Ramos (cell line): Measurements from ENCODE around the gene STK24.

Experiments used
- in situ Hi-C: fragments of 300-500 bp; cut with MboI; formaldehyde crosslinking; loops from one replicate; pipeline ENCODE4 v1.14.3; 2022; ENCODE audit warnings: low sequenced_read_pairs; ENCODE audit not compliant: unreplicated experiment

The STK24 gene

DNA sequence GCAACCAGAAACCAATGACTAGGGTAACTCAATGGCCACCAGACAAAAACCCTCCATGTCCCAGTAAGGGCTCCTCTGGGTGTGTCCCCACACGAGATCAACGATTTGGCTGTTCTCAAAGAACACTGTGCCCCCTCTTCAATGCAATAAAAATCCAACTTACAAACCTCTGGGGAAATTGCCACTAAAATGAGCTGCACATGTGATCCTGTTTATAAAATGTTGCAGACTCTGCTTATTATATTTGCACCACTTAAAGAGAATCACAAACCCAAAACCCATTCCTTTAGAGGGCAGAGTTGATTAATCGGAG, 80.5 kb downstream of the STK24 start:
- in situ Hi-C loops: no loop called here

DNA sequence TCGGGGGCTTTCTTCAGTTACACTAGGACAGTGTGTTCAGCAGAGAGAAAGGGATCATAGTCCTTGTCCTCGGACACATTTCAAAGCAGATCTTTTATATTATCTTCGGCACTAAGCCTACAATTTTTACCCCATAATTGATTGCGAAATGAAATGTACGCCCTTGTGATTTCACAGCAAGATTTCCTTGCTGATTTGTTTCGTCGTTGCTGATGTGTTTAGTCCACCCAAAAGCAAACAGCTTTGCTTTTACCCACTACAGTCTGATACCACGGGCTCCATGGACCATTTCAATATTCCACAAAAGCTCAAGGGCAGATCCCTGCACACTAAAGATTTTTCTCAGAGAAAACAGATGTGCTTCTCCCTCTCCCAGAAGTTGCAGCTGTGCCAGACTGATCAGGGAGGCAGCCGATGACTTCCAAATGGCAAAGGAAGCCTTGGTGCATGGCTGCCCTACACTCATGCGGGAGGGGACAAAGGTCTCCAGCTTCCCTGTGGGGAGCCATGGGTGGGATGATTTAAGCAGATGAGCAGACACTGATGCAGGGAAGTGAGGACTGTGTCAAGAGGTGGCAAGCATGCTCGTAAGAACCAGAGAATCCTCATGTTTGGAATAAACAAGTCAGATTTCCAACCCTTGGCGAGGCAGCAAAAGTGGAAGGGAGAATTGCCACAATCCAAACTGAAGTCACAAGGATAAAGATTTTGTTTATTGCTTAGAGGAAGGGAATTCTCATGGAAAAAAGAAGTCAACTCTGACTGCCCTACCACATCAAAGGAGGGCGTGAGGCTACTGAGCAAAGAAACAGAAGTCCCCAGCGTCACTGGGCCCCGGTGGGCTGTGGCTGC, 81.1 kb downstream of the STK24 start:
- in situ Hi-C loops: no loop called here

DNA sequence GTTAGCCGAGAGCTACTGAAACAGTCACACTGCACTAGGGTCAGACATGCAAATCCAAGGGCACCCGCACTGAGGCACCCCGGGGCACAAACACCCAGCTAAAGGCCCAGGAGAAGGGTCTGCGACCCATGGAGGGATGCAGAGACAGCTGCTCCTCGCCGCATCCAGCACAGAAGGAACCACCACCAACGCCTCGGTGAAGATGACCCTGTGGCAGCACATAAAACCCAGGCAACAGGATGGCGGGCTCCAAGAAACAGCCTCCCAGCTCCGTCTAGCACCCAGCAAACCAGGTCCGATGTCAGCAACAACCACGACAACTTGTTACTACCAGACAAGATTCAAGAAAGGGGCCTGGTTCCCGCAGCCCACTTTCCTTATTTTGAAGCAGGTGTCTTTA, 82.1 kb downstream of the STK24 start:
- in situ Hi-C loops: no loop called here

DNA sequence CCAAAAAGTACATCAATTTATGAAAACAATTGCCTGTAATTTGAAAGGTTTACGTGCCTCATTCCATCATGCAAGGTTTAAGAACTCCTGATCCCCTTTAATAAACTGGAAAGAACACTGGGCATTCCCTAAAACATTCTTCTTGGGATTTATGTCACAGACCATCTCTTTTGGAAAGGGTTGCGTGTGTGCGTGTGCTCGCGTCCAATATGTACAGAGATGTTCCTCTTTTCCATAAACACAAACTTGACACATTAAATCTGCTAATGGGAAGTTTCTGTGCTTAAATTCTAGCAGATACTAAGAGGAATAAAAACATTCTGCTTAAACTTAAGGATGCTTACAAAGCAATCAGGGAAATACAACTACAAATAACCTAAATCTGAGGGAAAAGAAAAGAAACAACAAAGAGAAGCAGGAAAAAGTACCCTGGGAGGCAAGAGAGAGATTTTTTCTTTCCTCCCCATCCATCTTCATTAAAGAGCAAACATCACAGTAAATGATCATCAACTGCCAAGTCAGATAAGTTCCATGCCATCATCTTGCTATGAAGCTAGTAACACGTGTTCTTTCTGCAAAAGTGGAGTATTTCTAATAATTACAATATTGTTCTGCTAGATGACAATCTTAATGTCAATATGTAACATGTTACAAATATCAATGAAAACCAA, 83.7 kb downstream of the STK24 start:
- in situ Hi-C loops: no loop called here

DNA sequence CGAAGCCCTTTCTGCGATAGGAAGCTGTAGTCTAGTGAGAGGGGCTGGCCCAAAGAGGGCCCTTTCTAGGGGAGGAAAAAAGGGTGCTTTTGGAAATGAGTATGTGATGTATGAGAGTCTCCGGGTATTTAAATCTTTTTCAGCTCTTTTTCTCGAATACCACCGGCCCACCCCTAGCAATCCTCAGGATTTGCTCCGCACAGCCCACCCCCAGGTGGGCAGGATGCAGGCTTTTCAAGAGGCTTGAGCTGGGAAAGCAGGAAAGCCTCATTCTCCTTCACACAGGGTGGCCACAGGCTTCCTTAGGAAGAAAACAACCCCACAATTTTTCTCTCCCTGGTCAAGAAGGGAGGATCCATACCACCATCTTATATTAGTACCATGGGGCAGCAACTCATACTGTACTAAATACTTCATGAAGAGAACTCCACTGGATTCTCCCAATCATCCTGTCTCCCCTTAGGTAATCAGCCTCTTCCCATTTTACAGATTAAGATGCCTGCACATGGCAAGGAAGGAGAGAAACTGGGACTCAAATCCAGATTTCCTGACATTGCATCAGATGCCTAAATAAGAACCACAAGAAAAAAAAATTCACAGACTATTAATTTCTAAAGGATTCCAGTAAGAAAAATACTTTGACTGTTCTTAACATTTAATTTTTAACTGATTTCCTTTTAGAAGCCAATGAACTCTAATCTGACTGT, 84.4 kb downstream of the STK24 start:
- in situ Hi-C loops: no loop called here

DNA sequence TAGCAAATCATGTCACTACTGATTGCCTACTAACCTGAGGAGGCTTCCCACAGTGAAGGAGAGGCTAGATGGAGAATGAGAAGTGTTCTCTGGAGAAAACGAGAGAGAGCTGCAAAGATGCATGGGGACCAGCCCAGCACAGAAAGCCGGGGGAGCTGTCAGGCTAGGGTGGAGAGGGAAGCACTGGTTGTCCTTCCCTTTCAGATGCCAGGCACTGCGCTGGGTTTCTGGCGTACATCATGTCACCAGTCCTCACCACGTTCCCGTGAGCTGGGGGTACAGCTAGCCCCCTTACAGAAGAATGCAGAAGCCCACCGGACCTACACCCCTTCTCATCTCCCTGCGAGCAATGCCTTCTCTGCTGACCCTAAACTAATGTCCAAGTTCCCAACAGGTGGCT, 86.0 kb downstream of the STK24 start:
- in situ Hi-C loops: no loop called here

DNA sequence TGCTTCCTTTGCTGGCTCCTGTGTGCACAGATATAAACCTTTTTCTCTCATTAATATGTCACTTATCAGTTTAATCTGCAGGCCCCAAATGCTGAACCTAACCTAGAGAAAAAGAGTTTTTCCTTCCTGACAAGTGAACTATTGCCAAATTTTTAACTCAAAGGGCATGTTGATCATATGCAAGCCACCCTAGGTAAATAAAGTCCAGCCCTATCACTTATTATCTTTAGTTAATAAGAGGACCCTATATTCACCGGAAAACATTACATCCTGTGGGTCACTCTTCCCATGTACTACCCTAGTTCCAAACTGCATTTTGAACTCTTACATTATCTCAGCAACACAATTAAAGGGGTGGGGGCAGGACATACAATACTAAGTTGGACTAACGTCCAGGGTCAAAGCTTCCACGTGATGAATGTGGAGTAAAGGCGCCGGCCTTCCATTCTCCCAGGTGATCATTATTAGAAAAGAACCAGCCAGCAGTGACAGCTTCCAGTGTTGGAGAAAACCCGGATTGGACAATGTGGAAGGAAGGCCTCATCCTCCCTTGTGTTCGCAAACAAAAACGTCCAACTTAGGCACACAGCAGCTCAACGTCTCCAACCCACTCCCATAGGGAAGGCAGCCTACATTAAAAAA, 86.6 kb downstream of the STK24 start:
- in situ Hi-C loops: no loop called here

DNA sequence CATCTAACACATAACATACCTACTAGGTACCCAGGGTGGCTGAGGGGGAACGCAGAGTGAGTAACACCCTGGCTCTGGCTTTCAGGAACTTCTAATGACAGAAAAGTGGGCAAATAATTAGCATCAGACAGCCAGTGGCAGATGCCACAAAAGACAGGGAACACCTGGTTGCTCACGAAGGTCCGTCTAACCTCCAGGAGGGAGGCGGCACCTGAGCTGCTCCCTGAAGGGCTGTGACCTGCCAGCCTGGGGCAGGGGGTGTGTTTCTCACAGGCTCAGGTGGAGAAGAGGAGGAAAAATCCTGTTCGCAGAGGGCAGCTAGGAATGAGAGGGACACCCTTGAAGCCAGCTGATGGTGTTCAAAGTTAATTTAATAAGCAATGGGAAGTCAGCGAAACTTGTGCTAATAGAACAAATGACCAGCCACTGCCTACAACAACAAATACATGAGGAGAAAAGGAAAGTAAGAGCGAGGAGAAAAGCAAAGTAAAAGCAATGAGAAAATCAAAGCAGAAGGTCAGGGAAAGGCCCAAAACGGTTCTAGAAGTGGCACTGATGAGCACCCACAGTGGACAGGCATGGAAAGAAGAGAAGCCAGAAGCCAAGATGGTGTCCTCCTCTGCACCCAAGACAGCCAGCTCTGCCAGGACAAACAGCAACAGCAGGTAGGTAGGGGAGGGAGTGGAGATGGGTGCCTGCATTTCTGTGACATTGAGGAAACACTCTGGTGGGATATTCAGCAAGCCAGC, 87.3 kb downstream of the STK24 start:
- in situ Hi-C loops: no loop called here

DNA sequence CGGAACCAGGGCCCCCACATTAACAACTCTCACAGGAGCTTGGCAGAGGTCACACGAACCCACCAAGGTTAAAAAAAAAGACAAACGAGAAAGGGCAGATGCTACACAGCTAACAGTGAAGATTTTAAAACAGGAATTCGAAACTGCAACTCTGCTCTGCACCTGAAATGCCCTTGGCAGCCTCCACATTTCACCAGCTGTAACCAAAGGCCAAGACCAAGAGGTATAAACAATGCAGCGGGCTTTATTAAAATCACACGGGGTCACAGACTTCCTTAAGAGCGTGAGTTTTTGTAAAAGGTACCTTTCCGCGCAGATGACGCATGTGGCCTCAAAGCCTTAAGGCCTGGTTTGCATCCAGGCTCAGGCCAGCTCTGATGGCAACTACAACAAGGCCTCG, 88.2 kb downstream of the STK24 start:
- in situ Hi-C loops: no loop called here

DNA sequence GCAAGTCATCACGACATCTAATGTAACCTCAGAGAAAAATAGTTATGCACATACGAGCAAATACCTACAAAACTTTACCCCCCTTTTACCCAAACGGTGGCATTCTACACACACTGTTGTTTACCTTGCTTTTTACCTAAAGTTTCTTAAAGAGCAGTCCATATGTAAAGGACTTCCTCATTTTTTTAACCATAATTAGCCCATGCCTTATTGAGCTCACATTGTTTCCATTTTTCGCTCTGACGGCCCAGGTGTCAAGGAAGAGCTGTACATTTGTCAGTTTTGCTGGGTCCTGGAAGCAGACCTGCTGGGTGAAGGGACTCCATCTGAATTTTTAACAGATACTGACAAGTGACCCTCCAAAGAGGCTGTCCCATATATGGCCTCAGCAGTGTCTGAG, 89.4 kb downstream of the STK24 start:
- in situ Hi-C loops: no loop called here

DNA sequence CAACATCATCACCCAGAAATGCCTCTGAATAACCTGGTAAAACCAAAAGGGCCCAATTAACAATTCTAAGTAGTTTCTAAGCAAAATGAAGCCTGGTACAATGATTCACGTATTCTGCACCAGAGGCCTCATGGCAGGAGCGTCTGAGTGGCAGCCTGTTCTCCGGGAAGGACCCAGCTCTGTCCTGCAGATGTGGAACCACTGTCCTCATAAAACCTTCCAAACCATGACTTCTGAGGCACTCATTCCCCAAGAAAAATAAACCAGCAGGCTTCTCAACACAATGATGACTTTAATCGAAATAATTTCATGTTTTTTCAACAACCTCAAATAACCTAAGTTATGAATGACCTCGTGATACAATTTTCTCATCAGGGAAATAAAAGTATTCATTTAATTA, 89.9 kb downstream of the STK24 start:
- in situ Hi-C loops: no loop called here

DNA sequence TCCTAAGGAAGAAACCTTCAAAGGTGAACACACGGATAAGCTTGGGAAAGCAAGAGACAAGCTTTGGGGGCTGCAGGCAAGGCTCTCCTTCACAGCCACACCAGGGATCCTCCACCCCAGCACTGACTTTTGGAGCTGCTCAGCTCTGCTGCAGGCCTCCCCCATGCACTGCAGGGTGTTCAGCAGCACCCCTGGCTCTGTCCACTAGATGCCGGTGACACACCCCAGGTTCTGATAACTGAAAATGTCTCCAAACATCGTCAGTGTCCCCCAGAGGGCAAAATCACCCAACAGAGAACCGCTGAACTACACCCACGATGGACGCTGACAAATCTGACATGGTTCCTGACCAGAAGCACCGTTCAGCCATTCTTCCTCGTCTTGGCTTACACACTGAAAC, 90.5 kb downstream of the STK24 start:
- in situ Hi-C loops: no loop called here

DNA sequence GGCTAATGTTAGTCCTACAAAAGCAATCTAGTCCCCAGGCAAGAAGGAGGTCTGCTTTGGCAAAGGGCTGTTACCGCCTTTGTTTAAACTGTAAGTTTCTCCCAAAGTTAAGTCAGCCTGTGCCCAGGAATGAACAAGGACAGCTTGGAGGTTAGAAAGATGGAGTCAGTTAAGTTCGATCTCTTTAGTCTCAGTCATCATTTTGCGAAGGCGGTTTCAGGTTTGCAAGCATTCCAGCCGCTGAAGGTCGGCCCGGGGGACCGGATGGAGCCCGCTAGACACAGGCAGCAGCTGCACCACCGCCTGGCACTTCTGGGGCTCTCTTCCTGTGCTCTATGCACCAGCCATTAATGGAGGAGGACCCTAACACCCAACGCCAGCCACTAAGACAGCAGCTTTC, 91.3 kb downstream of the STK24 start:
- in situ Hi-C loops: no loop called here

DNA sequence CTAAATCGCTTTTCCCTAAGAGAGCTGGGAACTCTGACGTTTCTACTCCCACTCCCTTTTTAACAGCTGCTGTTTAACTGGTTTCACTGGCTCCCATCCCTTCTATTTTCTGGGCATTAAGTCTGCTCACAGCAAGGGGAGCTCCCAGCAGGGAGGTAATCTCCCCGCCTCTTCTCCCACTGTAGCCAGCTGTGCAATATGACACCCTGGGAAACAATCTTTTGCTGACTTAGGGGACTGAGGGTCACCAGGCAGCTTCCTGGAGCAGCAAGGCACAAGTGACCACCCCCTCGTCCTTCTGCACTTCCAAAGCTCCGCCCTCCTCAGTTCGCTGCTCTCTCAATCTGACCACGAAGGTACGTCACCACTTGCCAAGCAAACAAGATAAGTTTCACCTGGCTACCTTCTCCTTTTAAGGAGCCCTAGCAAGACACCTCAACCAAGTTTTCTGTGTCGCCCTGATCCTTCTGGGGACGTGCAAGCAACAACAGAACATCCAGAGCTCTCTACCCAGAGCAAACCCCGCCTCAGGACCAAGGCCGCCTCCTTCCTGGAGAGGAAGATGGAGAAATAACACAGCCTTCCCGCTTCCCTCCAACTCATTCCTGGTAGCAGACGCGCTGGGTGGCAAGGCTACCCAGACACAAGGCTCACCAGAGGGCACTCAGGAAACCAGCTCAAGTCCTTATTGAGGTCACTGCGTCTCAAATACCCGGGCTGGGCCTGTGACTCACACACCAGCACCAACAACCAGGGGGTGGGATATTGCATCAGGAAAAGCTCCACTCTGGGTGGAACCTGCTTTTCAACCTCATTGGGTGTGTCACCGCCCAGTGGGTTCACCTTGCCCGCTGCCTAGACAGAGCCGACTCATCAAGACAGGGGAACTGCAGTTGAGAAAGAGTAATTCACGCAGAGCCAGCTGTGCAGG, 92.4 kb downstream of the STK24 start:
- in situ Hi-C loops: no loop called here

DNA sequence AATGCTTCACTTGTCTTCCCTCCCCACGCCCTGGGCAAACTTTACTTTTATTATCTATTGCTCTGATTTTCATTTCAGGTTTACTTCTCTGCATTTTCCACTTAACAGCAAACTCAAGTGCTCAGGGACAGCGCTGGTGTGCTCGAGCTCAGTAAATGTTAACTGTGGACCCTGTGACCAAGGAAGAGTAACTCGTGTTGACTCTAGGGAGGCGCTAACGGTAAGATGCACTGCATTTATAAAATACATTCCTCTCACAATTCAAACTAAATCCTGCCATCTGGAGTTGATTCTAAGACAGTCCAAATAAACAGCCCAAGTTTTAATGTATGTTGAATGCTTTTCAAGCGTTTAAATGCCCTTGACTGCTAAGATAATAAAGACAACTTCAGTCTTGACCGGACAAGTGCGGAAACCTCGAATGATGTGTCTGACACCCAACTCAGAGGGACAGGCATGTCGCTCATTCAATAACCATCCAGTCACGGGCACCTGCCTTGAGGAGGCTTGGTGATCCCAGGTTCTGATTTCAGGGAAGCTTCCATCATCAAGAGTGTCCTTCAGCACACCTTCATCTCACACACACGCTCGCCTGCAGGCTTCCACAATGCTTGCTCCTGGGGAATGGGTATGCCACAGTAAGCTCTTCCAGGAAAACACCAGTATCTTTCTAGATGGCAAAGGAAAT, 93.2 kb downstream of the STK24 start:
- in situ Hi-C loops: no loop called here

DNA sequence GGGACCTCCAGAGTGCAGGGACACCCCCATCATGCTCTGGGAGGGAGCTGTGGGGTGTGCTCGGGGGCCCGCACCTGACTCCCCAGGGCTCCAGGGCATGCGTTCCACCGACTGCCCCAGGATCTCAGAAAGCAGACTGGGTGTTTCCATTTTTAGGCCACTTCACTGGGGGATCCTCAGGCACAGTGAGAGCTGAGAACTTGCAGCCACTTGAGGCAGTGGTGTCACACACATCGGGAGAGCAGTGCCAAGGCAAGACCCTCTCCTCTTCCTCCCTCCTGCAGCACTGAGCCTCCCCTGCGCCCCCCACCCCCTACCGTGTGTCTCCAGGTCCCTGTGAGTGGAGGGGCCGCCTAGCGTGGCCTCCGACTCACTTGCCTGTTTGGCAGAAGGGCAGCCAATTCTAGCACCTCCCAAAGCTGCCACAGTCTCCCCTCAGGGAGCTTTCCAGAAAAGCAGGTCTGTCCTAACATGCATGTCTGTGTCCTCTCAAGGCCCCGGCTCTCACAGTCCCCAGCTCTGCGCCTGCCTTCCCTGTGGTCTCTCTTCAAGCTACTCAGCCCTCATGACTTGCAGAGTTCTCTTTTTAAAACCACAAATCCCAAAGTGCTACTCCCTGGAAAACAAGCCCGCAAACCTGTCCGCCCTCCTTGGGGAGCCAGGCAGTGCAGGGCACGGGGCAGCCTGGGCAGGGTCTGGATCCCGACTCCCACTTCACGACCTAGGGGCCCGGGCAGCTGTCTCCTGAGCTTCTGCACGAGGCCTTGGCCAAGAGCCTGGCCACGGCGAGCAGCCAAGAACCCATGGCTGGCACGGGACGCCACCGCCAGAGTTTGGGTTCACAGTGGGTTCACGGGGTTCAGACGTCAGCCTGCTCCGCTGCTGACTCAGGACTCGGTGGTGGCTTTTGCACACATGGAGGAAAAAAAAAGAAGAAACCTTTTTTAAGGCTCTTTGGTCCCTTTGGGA, 94.1 kb downstream of the STK24 start:
- in situ Hi-C loops: no loop called here
